Keratinocyte (primary cell): ENCODE results near the gene DNAH8.

Experiments
- EZH2 ChIP-seq: IDR thresholded peaks from one replicate; pipeline ENCODE4 v1.6.1; 2012; ENCODE audit warnings: inconsistent platforms, mild to moderate bottlenecking, low read length, moderate library complexity
- TF ChIP-seq, protein P1 (sequence below), 3 experiments: IDR thresholded peaks in 1 of 3; conservative IDR thresholded peaks in 1 of 3; optimal IDR thresholded peaks in 1 of 3; 2 replicates in 2 of 3; 3 replicates in 1 of 3; pipeline versions ENCODE3 to v1.5.1; 2011; ENCODE audit warnings: low read length in 3 of 3, mild to moderate bottlenecking in 3 of 3, moderate library complexity in 2 of 3, control low read depth in 1 of 3, inconsistent platforms in 1 of 3; ENCODE audit not compliant: insufficient read depth in 2 of 3; ENCODE audit errors: extremely low read depth in 1 of 3

DNA sequence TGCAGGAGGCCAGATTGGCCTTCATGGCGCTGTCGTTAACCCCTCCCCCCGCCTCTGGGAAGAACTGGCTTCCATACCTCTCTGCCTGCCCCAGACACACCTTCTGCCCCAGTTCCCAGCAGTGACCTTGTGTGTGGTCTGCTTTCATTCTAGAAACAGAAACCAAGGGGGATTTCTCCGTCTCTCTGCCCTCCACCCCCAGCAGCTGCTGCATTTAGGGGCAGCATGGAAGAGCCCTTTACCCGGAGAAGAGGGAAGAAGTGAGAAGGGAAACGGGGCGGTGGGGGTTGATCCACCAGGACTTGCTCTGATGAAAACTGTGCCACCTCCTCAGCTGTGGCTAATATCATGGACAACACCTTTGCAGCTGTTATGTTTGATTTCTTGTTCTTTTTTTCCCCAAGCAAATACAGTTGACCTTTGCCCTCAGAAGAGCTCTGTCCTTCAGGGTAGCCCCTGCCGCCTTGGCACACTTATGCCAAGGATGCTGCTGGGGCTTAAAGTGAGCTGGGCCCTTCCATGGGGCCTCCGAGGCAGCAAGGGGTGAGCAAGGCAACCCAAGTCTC, 339.5 kb downstream of the DNAH8 start:
- TF ChIP-seq, protein P1, sequence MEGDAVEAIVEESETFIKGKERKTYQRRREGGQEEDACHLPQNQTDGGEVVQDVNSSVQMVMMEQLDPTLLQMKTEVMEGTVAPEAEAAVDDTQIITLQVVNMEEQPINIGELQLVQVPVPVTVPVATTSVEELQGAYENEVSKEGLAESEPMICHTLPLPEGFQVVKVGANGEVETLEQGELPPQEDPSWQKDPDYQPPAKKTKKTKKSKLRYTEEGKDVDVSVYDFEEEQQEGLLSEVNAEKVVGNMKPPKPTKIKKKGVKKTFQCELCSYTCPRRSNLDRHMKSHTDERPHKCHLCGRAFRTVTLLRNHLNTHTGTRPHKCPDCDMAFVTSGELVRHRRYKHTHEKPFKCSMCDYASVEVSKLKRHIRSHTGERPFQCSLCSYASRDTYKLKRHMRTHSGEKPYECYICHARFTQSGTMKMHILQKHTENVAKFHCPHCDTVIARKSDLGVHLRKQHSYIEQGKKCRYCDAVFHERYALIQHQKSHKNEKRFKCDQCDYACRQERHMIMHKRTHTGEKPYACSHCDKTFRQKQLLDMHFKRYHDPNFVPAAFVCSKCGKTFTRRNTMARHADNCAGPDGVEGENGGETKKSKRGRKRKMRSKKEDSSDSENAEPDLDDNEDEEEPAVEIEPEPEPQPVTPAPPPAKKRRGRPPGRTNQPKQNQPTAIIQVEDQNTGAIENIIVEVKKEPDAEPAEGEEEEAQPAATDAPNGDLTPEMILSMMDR (optimal IDR thresholded peaks at IDR 0.05 in 1 of 3, IDR thresholded peaks at IDR 0.05 in 1 of 3, conservative IDR thresholded peaks at IDR 0.05 in 1 of 3; ENCODE audit: extremely low read depth in 1 of 3, insufficient read depth in 2 of 3, low read length in 3 of 3): no peak
- no peak for TF ChIP-seq EZH2
